Measurements from ENCODE around the gene GAMT.

Gene GAMT

GRCh38 chr19:1424192-1424955, 23.0 kb upstream of the GAMT start:
- no peak for DNase-seq (ENCODE audit: low read depth, low spot score)
- POLR2A ChIA-PET, result interaction anchor here (0.6 kb wide), 1 partner anchor 188 kb away, joined by 3 read pairs; no protein-coding TSS in a partner anchor
- CTCF ChIA-PET, result interaction anchor here (1.0 to 1.9 kb wide), 4 partner anchors 9 to 22 kb away, joined by 4 to 6 read pairs (median 4); no protein-coding TSS in a partner anchor
- TF ChIP-seq, protein P1, sequence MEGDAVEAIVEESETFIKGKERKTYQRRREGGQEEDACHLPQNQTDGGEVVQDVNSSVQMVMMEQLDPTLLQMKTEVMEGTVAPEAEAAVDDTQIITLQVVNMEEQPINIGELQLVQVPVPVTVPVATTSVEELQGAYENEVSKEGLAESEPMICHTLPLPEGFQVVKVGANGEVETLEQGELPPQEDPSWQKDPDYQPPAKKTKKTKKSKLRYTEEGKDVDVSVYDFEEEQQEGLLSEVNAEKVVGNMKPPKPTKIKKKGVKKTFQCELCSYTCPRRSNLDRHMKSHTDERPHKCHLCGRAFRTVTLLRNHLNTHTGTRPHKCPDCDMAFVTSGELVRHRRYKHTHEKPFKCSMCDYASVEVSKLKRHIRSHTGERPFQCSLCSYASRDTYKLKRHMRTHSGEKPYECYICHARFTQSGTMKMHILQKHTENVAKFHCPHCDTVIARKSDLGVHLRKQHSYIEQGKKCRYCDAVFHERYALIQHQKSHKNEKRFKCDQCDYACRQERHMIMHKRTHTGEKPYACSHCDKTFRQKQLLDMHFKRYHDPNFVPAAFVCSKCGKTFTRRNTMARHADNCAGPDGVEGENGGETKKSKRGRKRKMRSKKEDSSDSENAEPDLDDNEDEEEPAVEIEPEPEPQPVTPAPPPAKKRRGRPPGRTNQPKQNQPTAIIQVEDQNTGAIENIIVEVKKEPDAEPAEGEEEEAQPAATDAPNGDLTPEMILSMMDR (IDR thresholded peaks at IDR 0.05; ENCODE audit: insufficient read depth, low read length, missing control alignments), result no peak
- no peak overlapping the region for H3K4me3 ChIP-seq (ENCODE audit: low read depth, low read length)

DNA sequence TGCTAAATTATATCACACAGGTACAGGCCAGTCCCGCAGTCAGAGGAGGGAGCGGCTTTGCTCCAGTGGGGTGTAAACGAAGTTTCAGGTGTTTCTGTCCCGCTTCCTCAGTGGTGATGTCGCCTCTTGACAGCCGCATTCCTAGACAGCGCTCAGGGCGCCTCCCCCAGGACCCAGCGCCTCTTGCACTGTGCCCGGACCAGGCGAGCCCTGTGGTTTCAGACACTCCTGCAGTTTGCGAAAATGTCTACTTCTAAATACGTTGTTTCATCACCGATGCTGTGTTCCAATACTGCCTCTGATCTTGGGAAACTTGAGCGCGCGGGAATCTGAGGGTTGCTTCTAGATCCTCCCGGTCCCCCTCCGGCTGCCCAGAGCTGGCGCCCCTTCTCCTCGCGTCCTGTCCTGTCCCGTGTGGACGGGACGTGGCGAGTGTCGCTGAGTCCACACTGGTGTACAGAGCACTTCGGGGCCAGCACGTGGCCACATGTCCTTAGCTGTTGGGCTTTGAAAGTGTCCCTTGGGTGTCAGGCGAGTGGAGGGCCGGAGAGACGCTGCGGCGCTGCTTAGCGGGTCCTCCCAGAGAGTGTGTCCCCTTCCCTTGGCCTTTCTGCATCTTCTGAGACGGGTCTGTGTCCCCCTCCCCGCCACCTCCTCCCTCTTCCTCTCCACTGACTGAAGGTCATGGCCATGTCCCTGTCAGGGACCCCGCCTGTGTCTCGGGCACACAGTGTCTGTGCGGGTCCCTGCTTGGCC, 22.3 kb upstream of the GAMT start:
- no peak for DNase-seq (ENCODE audit: low read depth, low spot score)
- POLR2A ChIA-PET, result no interaction called here
- TF ChIP-seq, protein P1 (IDR thresholded peaks at IDR 0.05; ENCODE audit: insufficient read depth, low read length, missing control alignments), result no peak
- no peak overlapping the region for H3K4me3 ChIP-seq (ENCODE audit: low read depth, low read length)
- CTCF ChIA-PET, result interaction anchor here (1.0 to 2.6 kb wide), 4 partner anchors 10 to 20 kb away, joined by 4 to 8 read pairs (median 4); no protein-coding TSS in a partner anchor

DNA sequence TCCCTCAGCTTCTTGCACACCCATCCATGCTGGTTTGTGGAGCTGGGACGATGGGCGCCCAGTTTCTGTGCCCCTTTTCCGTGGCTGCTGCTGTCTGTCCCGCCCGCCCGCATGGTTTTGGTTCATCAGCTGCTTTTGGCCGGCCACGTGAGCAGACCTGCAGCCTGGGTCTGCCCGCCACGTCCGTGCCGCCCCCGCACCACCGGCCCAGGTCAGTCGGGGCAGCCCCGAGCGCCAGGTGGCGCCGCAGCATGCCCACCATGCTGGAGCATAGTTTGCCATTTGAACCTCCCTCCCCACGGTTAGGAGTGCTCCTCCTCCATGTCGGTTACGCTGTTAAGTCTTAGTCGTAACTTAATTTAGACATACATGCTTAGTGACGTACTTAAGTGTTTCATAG, 21.6 kb upstream of the GAMT start:
- H3K4me3 ChIP-seq (ENCODE audit: low read depth, low read length), result no peak overlapping the region
- CTCF ChIA-PET, result interaction anchor here (0.8 to 2.6 kb wide), 3 partner anchors 14 to 20 kb away, joined by 3 to 8 read pairs (median 5); no protein-coding TSS in a partner anchor
- no peak for DNase-seq (ENCODE audit: low read depth, low spot score)
- POLR2A ChIA-PET, result no interaction called here
- TF ChIP-seq, protein P1 (IDR thresholded peaks at IDR 0.05; ENCODE audit: insufficient read depth, low read length, missing control alignments), result no peak

DNA sequence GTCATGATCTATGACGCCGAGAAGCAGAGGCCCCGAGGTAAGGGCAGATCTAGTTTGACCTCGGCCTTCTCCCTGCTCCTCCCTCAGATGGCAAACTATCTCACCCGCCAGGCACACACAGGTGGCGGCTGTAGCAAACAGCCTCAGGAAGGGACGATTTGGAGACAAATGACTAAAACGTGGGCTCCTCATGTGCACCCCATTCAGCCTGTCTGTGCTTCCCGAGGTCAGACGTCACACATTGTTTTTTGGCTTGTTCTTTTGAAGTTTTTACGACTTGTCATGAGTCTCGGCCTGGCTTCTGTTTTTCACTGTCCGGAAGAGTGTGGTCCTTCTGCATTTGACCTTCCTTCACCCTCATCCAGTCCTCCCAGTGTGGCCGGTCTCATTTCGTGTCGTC, 21.0 kb upstream of the GAMT start:
- ChIA-PET POLR2A (interaction anchor here (0.6 kb wide), 1 partner anchor 351 kb away, joined by 3 read pairs; no protein-coding TSS in a partner anchor), CTCF (interaction anchor here (0.8 to 2.6 kb wide), 3 partner anchors 15 to 21 kb away, joined by 3 to 8 read pairs (median 5); no protein-coding TSS in a partner anchor)
- TF ChIP-seq, protein P1 (IDR thresholded peaks at IDR 0.05; ENCODE audit: insufficient read depth, low read length, missing control alignments), result no peak
- H3K4me3 ChIP-seq (ENCODE audit: low read depth, low read length), result no peak overlapping the region
- DNase-seq (ENCODE audit: low read depth, low spot score), result no peak

DNA sequence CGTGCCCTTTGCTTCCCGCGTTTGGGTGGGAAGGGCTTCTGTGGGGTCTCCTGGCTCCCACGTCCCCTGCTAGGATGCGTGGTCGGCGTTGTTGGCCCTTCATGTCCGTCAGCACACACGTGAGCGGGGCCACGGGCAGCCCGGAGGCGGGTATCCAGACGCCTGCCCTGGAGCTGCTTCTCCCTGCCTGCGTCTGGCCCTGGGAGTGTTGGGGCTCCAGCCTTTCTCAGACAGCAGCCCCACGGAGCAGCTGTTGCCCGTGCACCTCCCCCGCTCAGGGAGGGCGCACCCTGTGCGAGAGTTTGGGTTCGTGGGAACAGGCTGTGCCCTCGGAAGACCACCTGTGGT, 20.6 kb upstream of the GAMT start:
- H3K4me3 ChIP-seq (ENCODE audit: low read depth, low read length), result no peak overlapping the region
- DNase-seq (ENCODE audit: low read depth, low spot score), result no peak
- ChIA-PET POLR2A (interaction anchor here (0.6 kb wide), 1 partner anchor 351 kb away, joined by 3 read pairs; no protein-coding TSS in a partner anchor), CTCF (interaction anchor here (0.8 to 2.6 kb wide), 2 partner anchors 15 to 17 kb away, joined by 3 to 8 read pairs; no protein-coding TSS in a partner anchor)
- TF ChIP-seq, protein P1 (IDR thresholded peaks at IDR 0.05; ENCODE audit: insufficient read depth, low read length, missing control alignments), result no peak

All from AG04449 (cell line).